Measurements from ENCODE around the gene PHGDH.

PHGDH gene

DNA sequence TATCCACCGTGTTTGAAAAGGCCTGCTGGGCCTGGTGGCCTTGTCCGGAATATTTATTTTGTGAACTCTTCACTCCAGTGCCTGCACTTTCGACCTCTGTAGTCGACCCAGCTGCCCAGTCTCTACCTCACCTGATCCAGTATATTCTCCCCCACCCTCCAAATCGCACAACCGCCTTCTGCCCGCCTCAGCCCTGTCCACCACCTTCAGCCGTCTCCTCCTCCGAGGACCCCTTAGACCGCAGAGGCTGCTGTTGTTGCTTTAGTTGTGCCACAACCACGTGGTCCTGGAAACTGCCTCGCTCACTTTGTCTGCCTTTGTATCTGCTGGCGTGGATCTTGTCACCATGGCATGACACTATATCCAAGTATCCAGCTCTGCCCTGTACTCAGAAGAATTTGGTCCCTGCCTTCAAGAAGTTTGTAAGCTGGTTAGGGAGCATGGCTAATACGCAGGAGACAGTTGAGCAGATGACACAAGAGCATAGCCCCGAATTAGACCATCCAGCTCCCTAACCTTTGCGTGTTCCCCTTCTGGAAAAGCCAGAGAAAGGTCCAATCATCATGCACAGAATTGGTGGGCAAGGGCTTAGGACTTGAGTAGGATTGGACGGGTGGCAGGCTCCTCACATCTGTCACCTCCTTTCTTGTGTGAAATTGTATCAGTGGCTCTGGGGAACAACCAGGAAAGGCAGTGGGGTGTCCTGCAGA, 1.5 kb downstream of the PHGDH start:
- TF ChIP-seq ZNF274 (IDR thresholded peaks at IDR 0.05; ENCODE audit: low read depth, low read length): no peak

DNA sequence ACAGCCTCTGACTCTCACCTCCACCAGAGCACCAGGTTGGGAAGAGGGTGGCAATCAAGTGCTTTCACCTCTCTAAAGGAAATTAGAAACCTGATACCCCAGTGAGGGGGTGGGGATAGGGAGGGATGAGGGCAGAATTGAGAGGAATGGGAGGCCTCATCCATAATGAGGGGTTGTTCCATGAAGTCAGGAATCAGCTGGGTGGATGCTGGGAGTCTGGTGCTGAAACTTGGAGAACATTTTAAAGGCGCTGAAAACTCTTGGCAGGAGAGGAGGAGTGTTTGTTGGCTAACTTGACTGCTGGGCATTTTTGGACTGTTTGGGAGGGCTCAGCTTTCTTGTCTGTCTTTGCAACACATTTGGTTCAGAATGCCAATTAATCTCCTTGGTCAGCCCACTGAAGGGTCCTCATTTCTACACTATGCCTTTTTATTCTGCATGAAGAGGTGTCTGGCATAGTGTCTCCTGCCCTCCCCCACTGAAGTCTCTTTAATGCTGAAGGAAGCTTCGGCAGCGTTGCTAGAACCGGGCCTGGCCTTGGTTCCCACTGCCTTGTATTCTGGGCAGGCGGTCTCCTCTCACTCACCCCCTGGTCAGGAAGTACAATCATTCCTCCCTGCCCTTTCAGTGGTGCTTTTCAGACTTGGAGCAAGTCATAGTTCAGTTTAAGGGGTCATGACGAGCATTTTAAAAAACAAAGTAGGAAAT, 2.2 kb downstream of the PHGDH start:
- H3K4me3 ChIP-seq (ENCODE audit: low read length): no peak overlapping the region
- TF ChIP-seq ZNF274 (IDR thresholded peaks at IDR 0.05; ENCODE audit: low read depth, low read length): no peak

More for the DNA sequence above, 1.5 kb downstream of the PHGDH start:
- H3K4me3 ChIP-seq (ENCODE audit: low read length): peak overlapping the region; percentile 30

DNA sequence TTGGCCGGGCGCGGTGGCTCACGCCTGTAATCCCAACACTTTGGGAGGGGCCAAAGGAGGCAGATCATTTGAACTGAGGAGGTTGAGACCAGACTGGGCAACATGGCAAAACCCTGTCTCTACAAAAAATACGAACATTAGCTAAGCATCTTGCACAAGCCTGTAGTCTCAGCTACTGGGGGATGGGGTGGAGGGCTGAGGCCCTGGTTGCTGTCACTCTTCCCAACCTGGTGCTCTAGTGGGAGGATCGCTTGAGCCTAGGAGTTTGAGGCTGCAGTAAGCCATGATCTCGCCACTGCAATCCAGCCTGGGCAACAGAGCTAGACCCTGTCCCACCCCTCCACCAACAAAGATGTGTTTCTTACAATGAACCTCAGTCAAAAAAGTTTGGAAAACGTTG, 2.8 kb downstream of the PHGDH start:
- TF ChIP-seq ZNF274 (IDR thresholded peaks at IDR 0.05; ENCODE audit: low read depth, low read length): no peak
- H3K4me3 ChIP-seq (ENCODE audit: low read length): no peak overlapping the region

DNA sequence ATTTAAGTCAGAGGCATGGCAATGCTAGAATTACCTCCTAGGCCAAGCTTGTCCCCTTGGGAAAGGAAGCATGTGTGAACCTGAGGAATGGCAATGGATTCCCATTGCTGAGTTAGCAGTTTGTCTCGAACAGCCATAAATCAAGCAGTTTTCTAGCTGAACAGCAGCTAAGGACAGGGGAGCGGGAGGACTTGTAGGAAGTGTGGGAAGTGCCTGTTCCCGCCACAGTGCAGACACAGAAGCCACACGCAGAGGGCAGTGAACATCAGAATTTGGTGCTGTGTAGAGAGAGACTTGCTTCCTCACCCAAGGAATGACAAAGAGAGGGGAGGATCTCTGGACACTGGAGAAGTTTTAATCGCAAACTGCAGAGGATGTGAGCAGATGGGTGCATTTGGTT, 3.8 kb downstream of the PHGDH start:
- no peak overlapping the region for H3K4me3 ChIP-seq (ENCODE audit: low read length)
- TF ChIP-seq ZNF274 (IDR thresholded peaks at IDR 0.05; ENCODE audit: low read depth, low read length): no peak

DNA sequence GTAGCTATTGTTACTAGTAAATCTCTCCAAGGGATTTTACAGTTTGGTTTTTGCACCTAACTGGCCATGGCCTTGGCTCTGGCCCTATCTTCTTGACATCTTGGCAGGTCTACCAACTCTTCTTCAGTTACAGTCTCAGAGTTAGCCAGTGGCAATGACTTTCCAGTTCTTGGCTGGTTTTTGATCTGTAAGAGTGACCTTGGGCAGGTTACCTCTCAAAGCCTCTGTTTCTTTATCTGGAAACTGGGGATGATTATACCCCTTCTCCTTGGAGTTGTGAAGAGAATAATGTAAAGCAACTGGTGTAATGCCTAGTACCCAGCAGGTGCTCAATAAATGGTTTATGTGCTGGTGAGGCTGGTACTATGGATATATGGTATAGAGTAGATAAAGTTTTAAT, 6.7 kb downstream of the PHGDH start:
- H3K4me3 ChIP-seq (ENCODE audit: low read length): no peak overlapping the region

DNA sequence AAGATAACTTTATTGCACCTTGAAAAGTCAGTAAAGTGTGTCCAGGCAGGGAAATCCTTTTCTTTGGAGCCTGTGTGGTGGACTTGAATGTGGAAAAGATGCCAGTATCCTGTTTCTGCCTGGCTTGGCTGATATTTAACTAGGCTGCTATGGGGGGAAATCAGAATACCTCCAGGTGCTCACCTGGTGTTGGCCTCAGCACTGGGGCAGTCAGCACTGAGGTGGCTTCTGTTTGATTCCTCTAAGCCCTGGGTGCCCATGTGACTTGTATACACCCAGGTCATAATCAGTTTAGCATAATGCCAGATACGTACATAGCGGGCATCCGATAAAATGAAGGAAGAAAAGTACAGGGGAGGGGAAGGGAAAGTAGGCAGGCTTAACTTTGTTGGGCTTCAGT, 7.2 kb downstream of the PHGDH start:
- TF ChIP-seq ZNF274 (IDR thresholded peaks at IDR 0.05; ENCODE audit: low read depth, low read length): no peak

More for the DNA sequence above, 6.7 kb downstream of the PHGDH start:
- no peak for TF ChIP-seq ZNF274 (IDR thresholded peaks at IDR 0.05; ENCODE audit: low read depth, low read length)

DNA sequence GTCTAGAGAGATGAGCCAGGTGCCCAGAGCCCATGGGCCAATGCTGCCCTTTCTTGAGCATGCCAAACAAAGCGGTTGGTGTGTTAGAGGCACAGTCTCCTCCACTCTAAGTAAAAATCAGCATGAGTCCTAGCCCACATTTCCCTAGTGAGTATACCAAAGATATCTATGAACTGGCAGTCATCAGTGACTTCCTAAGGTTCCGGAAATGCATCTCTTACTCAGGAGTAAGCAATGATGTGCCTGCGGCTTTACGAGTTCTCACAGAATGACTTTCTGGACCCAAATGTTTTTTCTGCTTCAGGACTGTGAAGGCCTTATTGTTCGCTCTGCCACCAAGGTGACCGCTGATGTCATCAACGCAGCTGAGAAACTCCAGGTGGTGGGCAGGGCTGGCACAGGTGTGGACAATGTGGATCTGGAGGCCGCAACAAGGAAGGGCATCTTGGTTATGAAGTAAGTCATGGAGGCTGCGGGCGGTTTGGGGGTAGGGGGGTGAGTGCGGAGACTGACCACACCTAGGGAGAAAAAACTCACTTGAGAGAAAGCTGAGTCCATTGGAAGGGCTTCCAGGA, 9.2 kb downstream of the PHGDH start:
- no peak overlapping the region for H3K4me3 ChIP-seq (ENCODE audit: low read length)
- TF ChIP-seq ZNF274 (IDR thresholded peaks at IDR 0.05; ENCODE audit: low read depth, low read length): no peak

More for the DNA sequence above, 7.2 kb downstream of the PHGDH start:
- H3K4me3 ChIP-seq (ENCODE audit: low read length): no peak overlapping the region

DNA sequence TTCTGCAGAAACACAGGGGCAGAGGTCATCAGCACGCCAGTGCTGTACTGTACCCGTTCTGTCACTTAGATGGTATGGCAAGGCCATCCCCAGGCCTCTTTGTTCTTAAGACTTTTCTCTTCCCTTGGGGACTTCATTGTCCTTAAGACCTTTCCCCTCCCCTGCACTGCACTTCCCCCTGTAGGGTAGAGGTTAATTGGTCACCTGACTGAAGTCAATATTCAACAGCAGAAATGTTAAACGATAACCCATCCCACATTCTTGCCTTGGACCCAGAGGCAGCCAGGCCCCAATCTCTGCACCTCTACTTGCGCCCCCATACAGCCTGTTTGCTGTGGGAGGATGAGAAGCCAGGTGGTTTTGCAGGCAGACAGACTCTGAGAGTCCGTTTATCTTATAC, 10.2 kb downstream of the PHGDH start:
- no peak overlapping the region for H3K4me3 ChIP-seq (ENCODE audit: low read length)
- no peak for TF ChIP-seq ZNF274 (IDR thresholded peaks at IDR 0.05; ENCODE audit: low read depth, low read length)

DNA sequence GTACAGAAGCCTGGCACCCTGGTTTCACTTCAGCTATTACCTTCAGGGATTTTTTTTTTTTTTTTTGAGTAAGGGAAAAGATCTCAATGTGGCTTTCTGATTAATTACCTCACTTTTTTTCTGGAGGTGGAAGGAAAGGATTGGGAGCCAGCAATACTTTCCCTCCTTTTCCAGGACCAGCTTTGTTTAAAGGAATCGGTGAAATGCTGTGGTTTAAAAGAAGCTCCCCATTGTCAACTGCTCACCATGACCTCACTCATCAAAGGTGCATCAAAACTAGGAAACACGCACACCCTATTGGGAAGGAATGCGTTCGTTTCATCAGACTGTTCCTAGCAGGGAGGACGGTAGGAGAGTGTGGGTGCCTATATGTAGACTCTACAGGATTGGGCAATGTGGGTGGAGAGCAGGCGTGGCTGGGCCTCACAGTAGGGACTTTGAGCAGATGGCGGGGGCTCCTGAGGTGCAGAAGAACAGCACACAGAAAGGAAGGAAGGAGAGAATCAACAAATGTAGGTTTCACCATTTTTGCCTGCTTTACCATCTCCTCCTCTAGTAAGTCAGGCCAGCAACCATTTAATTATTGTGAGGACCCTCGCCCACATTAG, 13.0 kb downstream of the PHGDH start:
- H3K4me3 ChIP-seq (ENCODE audit: low read length): no peak overlapping the region
- TF ChIP-seq ZNF274 (IDR thresholded peaks at IDR 0.05; ENCODE audit: low read depth, low read length): no peak

DNA sequence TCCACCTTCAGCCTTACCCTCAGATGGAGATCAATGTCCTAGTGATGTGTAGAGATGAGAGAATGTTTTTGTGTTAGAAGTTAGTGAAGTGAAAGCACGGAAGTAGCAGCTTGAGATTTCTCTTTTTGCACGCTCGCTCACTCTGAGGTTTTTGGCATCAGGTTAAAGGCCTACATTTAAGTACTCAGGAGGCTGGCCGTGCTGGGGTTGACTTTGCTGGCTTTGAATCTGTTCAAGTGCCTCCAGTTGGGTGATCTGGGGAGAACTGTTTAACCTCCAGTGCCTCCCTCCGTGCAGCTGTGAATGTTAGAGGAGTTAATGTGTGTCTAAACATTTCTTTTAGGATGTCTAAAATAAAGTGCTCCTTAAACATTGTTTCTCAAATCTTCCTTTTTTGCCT, 13.9 kb downstream of the PHGDH start:
- H3K4me3 ChIP-seq (ENCODE audit: low read length): no peak overlapping the region
- no peak for TF ChIP-seq ZNF274 (IDR thresholded peaks at IDR 0.05; ENCODE audit: low read depth, low read length)

DNA sequence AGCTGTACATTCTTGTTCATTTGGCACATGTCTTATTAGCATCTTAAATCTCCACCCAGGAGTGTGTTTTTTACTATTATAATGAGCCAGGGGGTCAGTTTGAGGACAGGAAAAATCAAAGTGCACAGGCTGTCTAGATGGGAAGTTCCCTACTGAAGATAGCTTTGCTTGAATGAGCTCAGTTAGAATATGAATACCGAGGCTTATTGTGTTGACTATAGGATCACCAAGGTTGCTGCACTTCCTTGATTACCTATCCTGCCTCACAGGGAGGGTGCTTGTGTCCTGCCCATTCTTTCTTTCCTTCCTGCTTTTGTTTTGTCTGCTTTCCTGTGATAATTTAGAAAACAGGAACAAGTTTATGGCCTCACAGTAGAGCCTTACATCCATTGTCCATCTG, 16.3 kb downstream of the PHGDH start:
- TF ChIP-seq ZNF274 (IDR thresholded peaks at IDR 0.05; ENCODE audit: low read depth, low read length): no peak
- H3K4me3 ChIP-seq (ENCODE audit: low read length): no peak overlapping the region

DNA sequence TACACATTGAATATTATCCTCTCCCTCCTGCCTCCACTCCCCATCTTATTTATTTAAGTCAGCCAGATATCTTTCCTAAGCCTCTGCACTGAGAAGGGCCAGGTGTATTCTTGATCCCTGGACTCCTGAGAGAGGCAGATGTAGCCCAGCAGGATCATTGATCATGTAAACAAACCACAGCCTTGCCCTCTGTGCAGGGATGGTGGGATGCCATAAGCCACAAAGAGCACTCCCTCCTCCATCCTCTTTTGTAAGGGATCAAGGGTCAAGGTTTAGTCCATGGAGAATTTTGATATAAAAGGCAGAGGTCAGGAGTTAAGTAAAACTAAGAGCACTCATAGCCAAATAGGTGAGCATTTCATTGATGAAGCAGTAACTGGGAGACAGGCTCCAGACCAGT, 17.3 kb downstream of the PHGDH start:
- H3K4me3 ChIP-seq (ENCODE audit: low read length): no peak overlapping the region
- no peak for TF ChIP-seq ZNF274 (IDR thresholded peaks at IDR 0.05; ENCODE audit: low read depth, low read length)

DNA sequence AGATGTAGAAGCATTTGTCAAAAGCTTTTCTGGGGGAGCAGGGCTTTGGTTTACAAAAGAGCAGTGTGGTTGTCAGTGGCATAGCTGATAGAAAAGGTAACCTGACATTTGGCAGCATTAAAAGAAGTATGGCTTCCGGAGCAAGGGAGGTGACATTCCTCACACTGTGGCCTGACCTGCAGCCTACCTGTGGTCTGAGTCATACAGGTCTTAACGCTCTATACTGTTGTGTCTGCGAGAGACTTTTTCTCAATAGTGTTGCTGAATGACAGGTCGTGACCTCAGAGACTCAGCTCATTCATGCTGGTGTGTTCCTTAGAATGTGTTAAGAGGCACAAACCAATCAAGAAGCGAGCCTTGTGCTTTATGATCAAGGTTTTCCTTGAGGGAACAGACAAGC, 19.3 kb downstream of the PHGDH start:
- no peak overlapping the region for H3K4me3 ChIP-seq (ENCODE audit: low read length)

DNA sequence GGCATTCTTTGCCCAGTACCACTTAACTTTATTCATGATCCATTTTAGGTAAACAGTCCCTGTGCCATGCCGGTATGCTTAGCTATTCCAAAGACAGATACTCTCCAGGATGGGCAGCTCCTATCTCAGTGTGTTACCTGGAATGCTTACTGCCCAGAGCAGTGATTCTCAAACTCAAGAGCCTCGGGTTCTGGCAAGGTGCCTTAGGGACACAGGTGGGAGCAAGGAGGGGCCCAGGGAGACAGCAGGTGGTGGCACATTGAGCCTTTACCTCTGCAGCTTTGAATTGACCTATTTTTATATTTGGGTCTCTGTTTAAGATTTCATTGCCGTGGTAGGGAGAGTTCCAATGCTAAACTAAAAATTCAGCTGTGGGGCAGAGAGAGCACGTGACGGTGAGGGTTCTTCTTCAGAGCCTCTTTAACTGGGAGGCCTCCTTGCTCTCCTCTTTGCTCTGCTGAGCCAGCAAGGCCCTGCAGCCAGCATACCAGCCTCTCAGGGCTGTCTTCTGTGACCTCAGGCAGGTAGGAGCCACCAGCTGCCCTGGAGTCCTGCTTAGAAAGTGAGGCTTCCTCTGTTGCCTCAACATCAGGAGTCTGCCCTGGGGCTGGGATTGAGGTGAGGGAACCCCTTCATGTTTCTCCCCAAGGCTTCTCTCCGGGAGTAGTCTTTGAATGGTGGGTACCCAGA, 20.2 kb downstream of the PHGDH start:
- no peak for TF ChIP-seq ZNF274 (IDR thresholded peaks at IDR 0.05; ENCODE audit: low read depth, low read length)
- H3K4me3 ChIP-seq (ENCODE audit: low read length): no peak overlapping the region

More for the DNA sequence above, 19.3 kb downstream of the PHGDH start:
- no peak for TF ChIP-seq ZNF274 (IDR thresholded peaks at IDR 0.05; ENCODE audit: low read depth, low read length)
